ENCODE measurements around the gene TPSG1.

TPSG1 gene

GRCh38 chr16:1214719-1215118, 10.3 kb downstream of the TPSG1 start:
- TF ChIP-seq CTCF (IDR thresholded peaks at IDR 0.05; ENCODE audit: insufficient read depth, low read depth, low read length, missing control alignments) = no peak
- no peak overlapping the region for H3K4me3 ChIP-seq (ENCODE audit: low read length)
- DNase-seq (ENCODE audit: low read depth) = no peak

- no peak for TF ChIP-seq CTCF (IDR thresholded peaks at IDR 0.05; ENCODE audit: insufficient read depth, low read depth, low read length, missing control alignments)
- no peak overlapping the region for H3K4me3 ChIP-seq (ENCODE audit: low read length)
- DNase-seq (ENCODE audit: low read depth) = no peak
Observed at GRCh38 chr16:1213796-1214372, 11.2 kb downstream of the TPSG1 start.

- DNase-seq (ENCODE audit: low read depth) = no peak
- no peak for TF ChIP-seq CTCF (IDR thresholded peaks at IDR 0.05; ENCODE audit: insufficient read depth, low read depth, low read length, missing control alignments)
Observed at GRCh38 chr16:1213231-1213630, 11.8 kb downstream of the TPSG1 start.

GRCh38 chr16:1212616-1213194, 12.4 kb downstream of the TPSG1 start:
- no peak for TF ChIP-seq CTCF (IDR thresholded peaks at IDR 0.05; ENCODE audit: insufficient read depth, low read depth, low read length, missing control alignments)
- no peak for DNase-seq (ENCODE audit: low read depth)
- no peak overlapping the region for H3K4me3 ChIP-seq (ENCODE audit: low read length)

More at GRCh38 chr16:1213231-1213630, 11.8 kb downstream of the TPSG1 start:
- no peak overlapping the region for H3K4me3 ChIP-seq (ENCODE audit: low read length)

GRCh38 chr16:1211451-1212268, 13.4 kb downstream of the TPSG1 start:
- H3K4me3 ChIP-seq (ENCODE audit: low read length) = no peak overlapping the region
- TF ChIP-seq CTCF (IDR thresholded peaks at IDR 0.05; ENCODE audit: insufficient read depth, low read depth, low read length, missing control alignments) = no peak
- no peak for DNase-seq (ENCODE audit: low read depth)

GRCh38 chr16:1210461-1210860, 14.6 kb downstream of the TPSG1 start:
- DNase-seq (ENCODE audit: low read depth) = no peak
- no peak overlapping the region for H3K4me3 ChIP-seq (ENCODE audit: low read length)
- no peak for TF ChIP-seq CTCF (IDR thresholded peaks at IDR 0.05; ENCODE audit: insufficient read depth, low read depth, low read length, missing control alignments)
